ENCODE results near the gene FAM210A. TPM values are rescaled to one million over a fixed set of nuclear protein-coding genes. Genes with fewer than 3 reads are reported as not detected.

FAM210A gene
- total RNA-seq, 1 experiment from 2014 or later, result 26.2 TPM

DNA sequence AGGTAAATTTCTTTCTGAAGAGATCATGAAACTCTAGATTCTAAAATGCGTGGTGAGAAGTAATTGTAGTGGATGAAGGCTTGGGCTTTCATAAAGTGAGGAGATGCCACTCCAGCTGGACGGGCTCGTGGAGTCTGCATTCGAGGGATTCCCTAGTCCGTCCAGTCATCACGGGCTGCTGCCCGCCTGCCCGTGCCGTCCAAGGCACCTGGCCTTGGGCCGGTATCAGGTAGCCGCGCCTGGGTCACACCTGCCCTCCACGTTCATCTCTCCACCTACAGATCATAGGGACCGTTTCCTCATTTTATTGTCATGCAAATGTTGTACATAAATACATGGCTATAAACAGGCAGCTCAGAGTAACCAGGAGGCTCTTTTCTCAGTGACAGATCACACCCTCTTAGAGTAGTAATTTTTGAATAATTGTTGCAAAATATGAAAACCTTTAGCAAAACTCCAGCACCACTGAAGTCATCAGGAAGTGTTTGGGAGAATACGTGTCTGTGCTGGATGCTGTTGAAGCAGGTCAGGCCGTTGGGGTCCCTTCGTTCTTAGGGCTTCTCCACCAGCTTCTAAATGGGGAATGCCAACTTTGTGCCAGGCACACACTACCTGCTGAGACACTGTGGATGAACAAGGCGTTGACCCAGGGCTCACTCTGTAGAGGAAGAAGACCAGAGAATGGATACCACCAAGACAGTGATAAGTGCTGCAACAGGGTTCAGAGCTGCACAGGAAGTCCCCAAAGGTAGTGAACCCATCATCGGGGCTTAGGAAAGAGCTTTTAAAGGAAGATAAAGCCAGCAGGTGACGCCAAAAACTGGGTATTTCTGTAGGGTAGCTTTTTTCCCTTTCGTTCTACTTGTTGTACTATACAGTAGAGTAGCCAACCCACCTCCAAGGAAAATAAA lies 112.5 kb downstream of the FAM210A start:
- Histone ChIP-seq H3K36me3 (ENCODE audit: control insufficient read depth in 1 of 2, insufficient read depth in 2 of 2, low read length in 2 of 2) (no peaks in the 10 kb centered on the region), H3K4me1 (ENCODE audit: control insufficient read depth in 1 of 2, insufficient read depth in 2 of 2, low read length in 2 of 2) (peaks cover 0 to 7% of the 10 kb centered on the region in 2 experiments; a peak in 2 of 4 replicates), H2AFZ (ENCODE audit: low read depth, low read length, poor library complexity, severe bottlenecking) (no peak overlapping the region), H3K4me2 (ENCODE audit: low read length) (no peak overlapping the region), H3K27me3 (ENCODE audit: insufficient read depth, low read length) (peaks cover 9% of the 10 kb centered on the region), H3K27ac (ENCODE audit: low read depth, low read length) (no peak overlapping the region), H3K79me2 (ENCODE audit: insufficient read depth, low read length) (no peaks in the 10 kb centered on the region), H3K9me3 (ENCODE audit: control insufficient read depth in 1 of 2, insufficient read depth in 1 of 2, low read depth in 1 of 2, low read length in 2 of 2) (no peaks in the 10 kb centered on the region), H3K9ac (ENCODE audit: low read length) (no peak overlapping the region), H3K9me2 (ENCODE audit: insufficient read depth) (no peaks in the 10 kb centered on the region), H4K20me1 (ENCODE audit: insufficient read depth) (no peaks in the 10 kb centered on the region), H3K4me3 (replicated peaks in 1 of 2; ENCODE audit: low read depth in 1 of 2, low read length in 2 of 2) (no peak overlapping the region)
- ChIA-PET POLR2A (no interaction called here), RAD21 (ENCODE audit: low non-redundant PET in 1 of 2, low total read pairs in 2 of 2, uncharacterized antibody in 2 of 2, unreplicated experiment in 2 of 2) (no interaction called here), CTCF (no interaction called here)
- no peak for ATAC-seq
- DNase-seq (ENCODE audit: low read depth, low spot score), result no peak
- no TSS peak for BruUV-seq (replicated peaks)
- TF ChIP-seq JUND (IDR thresholded peaks at IDR 0.05) (no peak), CBX3 (IDR thresholded peaks at IDR 0.05; ENCODE audit: low read depth) (no peak), SP1 (IDR thresholded peaks at IDR 0.05; ENCODE audit: low read depth) (no peak), ZNF274 (IDR thresholded peaks at IDR 0.05; ENCODE audit: low read depth, low read length) (no peak), POLR2A (IDR thresholded peaks at IDR 0.05; ENCODE audit: borderline replicate concordance, extremely low read depth, insufficient read depth, insufficient read length) (no peak), EZH2phosphoT487 (IDR thresholded peaks at IDR 0.05; ENCODE audit: borderline replicate concordance) (no peak), ZFX (IDR thresholded peaks at IDR 0.05) (no peak), ELF1 (IDR thresholded peaks at IDR 0.05; ENCODE audit: borderline replicate concordance, low read depth) (no peak), RAD21 (IDR thresholded peaks at IDR 0.05; ENCODE audit: low read depth) (no peak), CEBPB (IDR thresholded peaks at IDR 0.05; ENCODE audit: low read depth) (no peak), SIN3A (IDR thresholded peaks at IDR 0.05; ENCODE audit: low read depth) (no peak), SRF (IDR thresholded peaks at IDR 0.05; ENCODE audit: low read depth) (no peak), EZH2 (IDR thresholded peaks at IDR 0.05) (no peak), EGR1 (IDR thresholded peaks at IDR 0.05; ENCODE audit: low read depth) (no peak)
- TF ChIP-seq, protein P1, sequence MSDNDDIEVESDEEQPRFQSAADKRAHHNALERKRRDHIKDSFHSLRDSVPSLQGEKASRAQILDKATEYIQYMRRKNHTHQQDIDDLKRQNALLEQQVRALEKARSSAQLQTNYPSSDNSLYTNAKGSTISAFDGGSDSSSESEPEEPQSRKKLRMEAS (IDR thresholded peaks at IDR 0.05), result no peak
- TF ChIP-seq, protein P2, sequence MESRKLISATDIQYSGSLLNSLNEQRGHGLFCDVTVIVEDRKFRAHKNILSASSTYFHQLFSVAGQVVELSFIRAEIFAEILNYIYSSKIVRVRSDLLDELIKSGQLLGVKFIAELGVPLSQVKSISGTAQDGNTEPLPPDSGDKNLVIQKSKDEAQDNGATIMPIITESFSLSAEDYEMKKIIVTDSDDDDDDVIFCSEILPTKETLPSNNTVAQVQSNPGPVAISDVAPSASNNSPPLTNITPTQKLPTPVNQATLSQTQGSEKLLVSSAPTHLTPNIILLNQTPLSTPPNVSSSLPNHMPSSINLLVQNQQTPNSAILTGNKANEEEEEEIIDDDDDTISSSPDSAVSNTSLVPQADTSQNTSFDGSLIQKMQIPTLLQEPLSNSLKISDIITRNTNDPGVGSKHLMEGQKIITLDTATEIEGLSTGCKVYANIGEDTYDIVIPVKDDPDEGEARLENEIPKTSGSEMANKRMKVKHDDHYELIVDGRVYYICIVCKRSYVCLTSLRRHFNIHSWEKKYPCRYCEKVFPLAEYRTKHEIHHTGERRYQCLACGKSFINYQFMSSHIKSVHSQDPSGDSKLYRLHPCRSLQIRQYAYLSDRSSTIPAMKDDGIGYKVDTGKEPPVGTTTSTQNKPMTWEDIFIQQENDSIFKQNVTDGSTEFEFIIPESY (IDR thresholded peaks at IDR 0.05; ENCODE audit: extremely low read depth, insufficient replicate concordance, low read length), result no peak
- TF ChIP-seq, protein P3, sequence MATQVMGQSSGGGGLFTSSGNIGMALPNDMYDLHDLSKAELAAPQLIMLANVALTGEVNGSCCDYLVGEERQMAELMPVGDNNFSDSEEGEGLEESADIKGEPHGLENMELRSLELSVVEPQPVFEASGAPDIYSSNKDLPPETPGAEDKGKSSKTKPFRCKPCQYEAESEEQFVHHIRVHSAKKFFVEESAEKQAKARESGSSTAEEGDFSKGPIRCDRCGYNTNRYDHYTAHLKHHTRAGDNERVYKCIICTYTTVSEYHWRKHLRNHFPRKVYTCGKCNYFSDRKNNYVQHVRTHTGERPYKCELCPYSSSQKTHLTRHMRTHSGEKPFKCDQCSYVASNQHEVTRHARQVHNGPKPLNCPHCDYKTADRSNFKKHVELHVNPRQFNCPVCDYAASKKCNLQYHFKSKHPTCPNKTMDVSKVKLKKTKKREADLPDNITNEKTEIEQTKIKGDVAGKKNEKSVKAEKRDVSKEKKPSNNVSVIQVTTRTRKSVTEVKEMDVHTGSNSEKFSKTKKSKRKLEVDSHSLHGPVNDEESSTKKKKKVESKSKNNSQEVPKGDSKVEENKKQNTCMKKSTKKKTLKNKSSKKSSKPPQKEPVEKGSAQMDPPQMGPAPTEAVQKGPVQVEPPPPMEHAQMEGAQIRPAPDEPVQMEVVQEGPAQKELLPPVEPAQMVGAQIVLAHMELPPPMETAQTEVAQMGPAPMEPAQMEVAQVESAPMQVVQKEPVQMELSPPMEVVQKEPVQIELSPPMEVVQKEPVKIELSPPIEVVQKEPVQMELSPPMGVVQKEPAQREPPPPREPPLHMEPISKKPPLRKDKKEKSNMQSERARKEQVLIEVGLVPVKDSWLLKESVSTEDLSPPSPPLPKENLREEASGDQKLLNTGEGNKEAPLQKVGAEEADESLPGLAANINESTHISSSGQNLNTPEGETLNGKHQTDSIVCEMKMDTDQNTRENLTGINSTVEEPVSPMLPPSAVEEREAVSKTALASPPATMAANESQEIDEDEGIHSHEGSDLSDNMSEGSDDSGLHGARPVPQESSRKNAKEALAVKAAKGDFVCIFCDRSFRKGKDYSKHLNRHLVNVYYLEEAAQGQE (IDR thresholded peaks at IDR 0.05; ENCODE audit: low read depth), result no peak
- TF ChIP-seq, protein P4, sequence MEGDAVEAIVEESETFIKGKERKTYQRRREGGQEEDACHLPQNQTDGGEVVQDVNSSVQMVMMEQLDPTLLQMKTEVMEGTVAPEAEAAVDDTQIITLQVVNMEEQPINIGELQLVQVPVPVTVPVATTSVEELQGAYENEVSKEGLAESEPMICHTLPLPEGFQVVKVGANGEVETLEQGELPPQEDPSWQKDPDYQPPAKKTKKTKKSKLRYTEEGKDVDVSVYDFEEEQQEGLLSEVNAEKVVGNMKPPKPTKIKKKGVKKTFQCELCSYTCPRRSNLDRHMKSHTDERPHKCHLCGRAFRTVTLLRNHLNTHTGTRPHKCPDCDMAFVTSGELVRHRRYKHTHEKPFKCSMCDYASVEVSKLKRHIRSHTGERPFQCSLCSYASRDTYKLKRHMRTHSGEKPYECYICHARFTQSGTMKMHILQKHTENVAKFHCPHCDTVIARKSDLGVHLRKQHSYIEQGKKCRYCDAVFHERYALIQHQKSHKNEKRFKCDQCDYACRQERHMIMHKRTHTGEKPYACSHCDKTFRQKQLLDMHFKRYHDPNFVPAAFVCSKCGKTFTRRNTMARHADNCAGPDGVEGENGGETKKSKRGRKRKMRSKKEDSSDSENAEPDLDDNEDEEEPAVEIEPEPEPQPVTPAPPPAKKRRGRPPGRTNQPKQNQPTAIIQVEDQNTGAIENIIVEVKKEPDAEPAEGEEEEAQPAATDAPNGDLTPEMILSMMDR (IDR thresholded peaks at IDR 0.05 in 2 of 3, conservative IDR thresholded peaks at IDR 0.05 in 1 of 3; ENCODE audit: borderline replicate concordance in 1 of 3, insufficient read depth in 1 of 3, low read depth in 2 of 3, low read length in 2 of 3), result no peak
- intact Hi-C loops (cut with micrococcal nuclease), result no loop called here

Data from HCT116 (cell line).